AG08396 (cell line): ENCODE results near the gene WARS2.
"Not testable (repeated sequence)": the region's sequence is repeated elsewhere in the genome, so short reads cannot be mapped to it uniquely, and the experiment has no call there.

Experiments
- DNase-seq: peaks from one replicate; pipeline ENCODE4 v3.0.0; 2012; ENCODE audit warnings: low spot score, mixed read lengths

The WARS2 gene

DNA sequence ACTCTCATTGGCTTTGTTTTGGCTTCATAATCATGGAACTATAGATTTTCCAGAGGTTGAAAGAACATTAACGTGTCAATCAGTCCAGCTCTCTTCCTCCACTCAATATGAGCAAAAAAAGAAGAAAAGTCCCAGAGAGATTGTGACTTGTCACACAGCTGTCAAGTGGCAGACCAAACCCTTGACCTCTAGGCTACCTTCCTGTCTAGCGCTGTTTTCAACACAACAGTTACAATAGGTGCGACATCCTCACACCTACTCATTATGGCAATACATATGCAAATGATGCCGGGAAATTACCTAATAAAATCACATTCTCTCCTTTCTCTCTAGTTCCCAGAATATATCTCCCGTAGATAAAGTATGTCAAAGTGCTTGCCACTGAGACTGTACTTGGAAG lies 1.1 kb downstream of the WARS2 start:
- DNase-seq = no peak

GRCh38 chr1:119136401-119136800 lies 4.1 kb downstream of the WARS2 start:
- DNase-seq = peak; percentile 6

GRCh38 chr1:119133987-119134386 lies 6.5 kb downstream of the WARS2 start:
- DNase-seq = peak; percentile 32

DNA sequence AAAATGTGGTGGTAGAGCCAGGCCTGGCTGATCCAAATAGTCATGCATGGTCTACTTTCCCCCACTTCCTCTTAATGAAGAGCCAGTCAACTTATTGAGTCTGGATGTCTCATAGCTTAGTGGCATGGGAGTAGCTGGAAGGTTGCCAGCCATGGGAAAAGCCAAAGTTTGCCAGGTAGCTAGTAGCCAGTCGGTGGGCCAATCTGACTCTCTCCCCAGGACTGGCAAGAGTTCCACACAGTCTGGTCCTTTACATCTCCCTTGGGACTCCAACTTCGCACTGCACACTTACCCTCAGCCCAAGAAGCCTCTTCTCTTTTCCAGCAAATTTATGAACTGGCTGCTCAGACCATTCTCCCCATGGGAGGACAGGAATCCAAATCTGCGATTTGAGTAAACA lies 8.3 kb downstream of the WARS2 start:
- no peak for DNase-seq

- no peak for DNase-seq
Observed at GRCh38 chr1:119125874-119126273, 14.6 kb downstream of the WARS2 start.

DNA sequence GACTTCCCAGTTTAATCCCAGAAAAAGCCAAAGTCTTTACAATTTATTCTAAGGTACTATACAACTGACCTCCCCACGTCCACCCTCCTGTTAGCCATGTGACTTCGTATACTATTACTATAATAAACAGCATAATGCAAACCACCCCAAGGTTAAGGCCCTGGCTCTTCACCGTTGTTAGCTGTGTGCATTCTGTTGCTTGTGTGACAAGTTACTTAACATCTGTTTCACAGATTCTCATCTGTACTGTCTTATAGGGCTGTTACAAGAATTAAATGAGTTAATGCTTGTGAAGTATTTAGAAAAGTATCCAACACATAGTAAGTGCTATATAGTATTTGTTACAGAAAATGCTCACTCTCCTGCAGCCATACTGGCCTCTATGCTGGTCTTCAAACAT lies 15.7 kb downstream of the WARS2 start:
- no peak for DNase-seq

DNA sequence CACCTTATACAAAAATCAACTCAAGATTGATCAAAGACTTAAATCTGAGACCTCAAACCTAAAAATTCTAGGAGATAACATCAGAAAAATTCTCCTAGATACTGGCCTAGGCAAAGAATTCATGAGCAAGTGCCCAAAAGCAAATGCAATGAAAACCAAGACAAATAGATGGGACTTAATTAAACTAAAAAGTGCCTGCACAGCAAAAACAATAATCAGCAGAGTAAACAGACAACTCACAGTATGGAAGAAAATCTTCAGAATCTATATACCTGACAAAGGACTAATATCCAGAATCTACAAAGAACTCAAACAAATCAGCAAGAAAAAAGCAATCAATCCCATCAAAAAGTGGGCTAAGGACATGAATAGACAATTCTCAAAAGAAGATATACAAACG lies 18.6 kb downstream of the WARS2 start:
- not testable (repeated sequence) for DNase-seq

DNA sequence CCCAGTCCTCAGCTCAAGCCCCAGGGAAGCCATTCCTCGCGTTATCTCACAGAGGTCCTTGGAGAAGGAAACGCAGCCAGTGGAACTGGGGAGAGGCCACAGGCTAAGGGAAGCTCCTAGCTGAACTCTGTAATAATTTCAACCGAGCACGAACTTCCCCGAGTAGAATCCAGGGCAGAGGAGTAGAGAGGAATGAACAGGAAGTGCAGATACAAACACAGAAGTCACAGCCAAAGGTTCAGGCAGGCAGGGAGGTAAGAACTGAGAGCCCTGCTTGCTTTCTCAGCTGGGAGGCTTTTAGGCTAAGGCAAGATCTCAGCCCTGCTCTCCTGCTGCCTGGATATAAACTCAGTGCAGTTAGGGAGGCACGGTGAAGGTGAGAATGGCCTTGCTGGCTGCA lies 23.7 kb downstream of the WARS2 start:
- no peak for DNase-seq

DNA sequence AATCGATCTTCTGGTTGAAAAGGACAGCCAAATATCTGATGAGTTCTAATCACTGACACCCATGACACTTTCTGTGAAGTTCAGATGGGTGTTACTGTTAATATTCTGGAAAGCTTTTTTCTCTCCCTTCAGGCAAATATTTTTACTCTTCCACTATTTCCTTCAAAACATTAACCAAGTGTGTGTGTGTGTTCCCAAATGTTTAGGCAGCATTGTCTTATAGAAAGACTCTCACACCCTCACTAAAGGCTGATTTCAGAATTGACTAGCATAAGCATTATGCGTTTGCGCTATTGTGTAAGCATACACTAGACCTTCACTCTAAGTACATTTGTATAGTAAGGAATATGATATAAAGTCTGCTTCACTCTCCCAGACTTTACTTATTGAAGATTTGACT lies 24.7 kb downstream of the WARS2 start:
- DNase-seq = no peak

DNA sequence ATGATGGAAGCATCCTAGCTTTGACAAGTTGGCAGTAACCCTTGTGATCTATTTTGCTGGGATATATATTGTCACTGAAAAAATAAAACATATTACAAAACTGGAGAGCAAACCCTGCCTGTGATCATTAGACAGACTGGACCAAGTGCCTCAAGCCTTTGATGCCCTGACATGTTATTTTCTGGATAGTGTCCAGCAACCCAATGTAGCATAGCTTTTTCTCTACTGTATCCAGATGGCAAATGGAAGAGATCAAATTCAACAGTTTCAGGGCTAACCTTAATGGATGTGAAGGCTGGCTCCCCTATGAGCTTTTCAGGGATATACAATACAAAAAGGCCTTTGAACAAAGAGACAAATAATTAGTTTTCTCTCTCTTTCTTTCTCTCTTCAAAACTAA lies 25.1 kb downstream of the WARS2 start:
- DNase-seq = no peak

DNA sequence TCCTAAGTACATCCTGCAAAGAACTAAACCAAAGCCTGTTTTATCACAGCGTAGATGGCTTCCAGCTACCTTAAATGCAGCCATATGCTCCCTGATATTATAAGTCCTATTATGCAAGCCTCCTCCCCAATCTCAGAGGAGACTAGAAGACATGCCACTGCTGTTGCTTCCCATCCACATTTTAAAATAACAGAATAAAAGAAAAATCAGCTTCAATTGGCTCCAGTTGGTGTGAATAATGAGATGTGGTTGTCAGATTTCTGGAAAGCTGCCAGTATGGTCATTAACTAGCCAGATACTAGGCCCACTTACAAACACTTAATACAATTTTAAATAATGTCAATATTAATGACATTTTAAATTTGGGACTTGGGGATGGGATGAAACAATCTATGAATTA lies 25.7 kb downstream of the WARS2 start:
- DNase-seq = no peak

DNA sequence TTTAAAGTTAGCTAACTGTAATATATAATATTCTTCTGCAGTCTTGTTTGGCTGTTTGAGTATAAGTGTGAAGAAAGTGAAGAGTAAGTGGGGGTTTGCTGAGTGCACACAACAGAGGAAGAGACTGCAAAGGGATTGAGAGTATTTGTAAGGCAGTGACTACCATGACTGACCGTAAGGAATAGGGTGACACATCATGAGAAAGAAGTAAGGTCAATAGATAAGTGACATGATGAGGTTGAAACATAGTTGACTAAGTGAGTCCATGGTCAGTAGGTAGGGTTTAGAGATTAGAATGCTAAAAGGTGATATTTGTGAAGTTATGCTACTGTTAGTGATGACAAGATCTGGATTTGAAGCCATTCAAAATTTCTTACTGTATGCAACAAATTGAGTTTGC lies 27.7 kb downstream of the WARS2 start:
- DNase-seq = no peak

- DNase-seq = no peak
Observed at GRCh38 chr1:119112244-119112643, 28.2 kb downstream of the WARS2 start.

- DNase-seq = no peak
Observed at GRCh38 chr1:119108988-119109387, 31.5 kb downstream of the WARS2 start.

- no peak for DNase-seq
Observed at GRCh38 chr1:119103764-119104163, 36.7 kb downstream of the WARS2 start.

- DNase-seq = no peak
Observed at GRCh38 chr1:119102051-119102450, 38.4 kb downstream of the WARS2 start.

- peak; percentile 13 for DNase-seq
Observed at GRCh38 chr1:119101563-119101962, 38.9 kb downstream of the WARS2 start.

DNA sequence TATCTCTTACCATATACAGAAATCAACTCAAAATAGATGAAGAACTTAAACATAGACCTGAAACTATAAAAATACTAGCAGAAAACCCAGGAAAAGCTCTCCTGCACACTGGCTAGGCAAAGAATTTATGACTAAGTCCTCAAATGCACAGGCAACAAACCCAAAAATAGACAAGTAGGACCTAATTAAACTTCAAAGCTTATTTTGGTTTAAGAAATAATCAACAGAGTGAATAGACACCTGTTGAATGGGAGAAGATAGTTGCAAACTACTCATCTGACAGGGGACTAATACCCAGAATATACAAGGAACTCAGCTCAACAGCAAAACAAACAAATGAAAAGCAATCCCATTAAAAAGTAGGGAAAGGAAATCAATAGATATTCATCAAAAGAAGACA lies 40.7 kb downstream of the WARS2 start:
- DNase-seq = no peak

- DNase-seq = no peak
Observed at GRCh38 chr1:119097380-119097779, 43.1 kb downstream of the WARS2 start.

GRCh38 chr1:119093721-119094120 lies 46.7 kb downstream of the WARS2 start:
- DNase-seq = no peak

- DNase-seq = no peak
Observed at GRCh38 chr1:119091618-119092017, 48.8 kb downstream of the WARS2 start.

DNA sequence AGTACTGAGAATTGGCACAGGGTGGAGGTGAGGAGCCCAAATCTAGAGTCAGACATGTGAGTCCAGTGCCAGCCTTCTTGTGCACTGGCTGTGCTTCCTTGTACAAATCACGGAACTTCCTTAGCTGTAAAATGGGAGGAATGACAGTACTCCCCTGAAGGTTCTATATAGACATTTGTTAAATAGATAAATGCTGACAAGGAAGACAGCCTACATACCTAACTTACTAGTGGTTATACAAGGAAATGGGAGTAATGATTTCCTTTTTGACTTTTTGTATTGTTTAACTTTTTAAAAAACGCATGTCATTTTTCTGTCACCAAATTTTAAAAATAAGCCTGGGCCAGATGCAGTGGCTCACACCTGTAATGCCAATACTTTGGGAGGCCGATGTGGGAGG lies 50.2 kb downstream of the WARS2 start:
- no peak for DNase-seq

DNA sequence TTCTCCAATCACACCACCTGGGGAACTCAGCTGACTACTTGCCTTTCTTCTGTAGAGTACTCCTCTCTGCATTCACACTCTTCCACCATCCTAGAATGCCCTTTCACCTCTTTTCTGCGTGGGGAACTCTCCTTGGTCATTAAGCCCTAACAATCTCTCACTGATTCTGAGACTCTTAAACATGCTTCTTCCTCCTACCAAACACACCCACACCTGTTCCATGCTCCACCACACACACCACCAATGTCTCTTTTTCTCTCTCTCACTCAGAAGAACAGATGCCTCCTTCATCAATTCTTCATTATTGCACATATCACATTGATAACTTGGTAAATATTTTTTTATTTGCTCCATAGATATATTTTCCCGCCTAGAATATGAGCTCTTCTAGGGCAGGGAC lies 53.6 kb downstream of the WARS2 start:
- DNase-seq = no peak

DNA sequence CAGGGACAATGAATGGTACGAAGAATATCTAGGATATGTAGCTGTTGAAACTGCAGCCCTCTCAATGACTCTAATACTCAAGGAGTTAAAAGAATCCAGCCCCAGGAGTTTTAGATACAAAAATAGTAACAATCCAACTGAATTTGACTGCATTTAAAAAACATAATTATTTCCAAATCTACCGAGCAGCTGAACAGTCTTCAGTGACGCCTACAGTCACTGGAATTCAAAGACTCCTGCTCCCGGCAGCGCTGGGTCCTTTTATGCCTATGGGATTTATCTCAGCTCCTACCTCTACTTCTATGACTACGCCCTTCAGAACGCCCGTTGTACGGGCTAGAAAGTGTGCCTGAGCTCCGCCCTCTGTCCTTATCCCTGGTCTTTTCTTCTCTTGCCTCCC lies 55.7 kb downstream of the WARS2 start:
- no peak for DNase-seq

GRCh38 chr1:119083980-119084379 lies 56.5 kb downstream of the WARS2 start:
- no peak for DNase-seq
